ENCODE results near the gene TSACC. TPM values are rescaled to one million over a fixed set of nuclear protein-coding genes. Genes with fewer than 3 reads are reported as not detected.
"Not testable (repeated sequence)": the region's sequence is repeated elsewhere in the genome, so short reads cannot be mapped to it uniquely, and the experiment has no call there.

The TSACC gene
- total and polyA plus RNA-seq, 8 donors = 0.98 TPM; not detected in 7

GRCh38 chr1:156320560-156320959 lies 17.8 kb upstream of the TSACC start:
- Histone ChIP-seq H3K36me3 (peaks cover 91 to 100% (median 100%) of the 10 kb centered on the region in 4 donors), H3K4me3 (no peak overlapping the region), H3K27ac (no peak overlapping the region), H3K4me1 (no peaks in the 10 kb centered on the region), H3K9me3 (no peaks in the 10 kb centered on the region), H3K27me3 (no peaks in the 10 kb centered on the region)
- TF ChIP-seq CTCF (IDR thresholded peaks at IDR 0.05) (no peak), POLR2AphosphoS5 (IDR thresholded peaks at IDR 0.05) (no peak), POLR2A (IDR thresholded peaks at IDR 0.05) (no peak), EP300 (IDR thresholded peaks at IDR 0.05) (no peak)
- 81 to 91% (median 86%) methylated on average over 3 of the region's 3 CpGs for WGBS, 5 donors
- intact Hi-C loops (cut with DNase I; ENCODE audit: low total_unique reads) = no loop called here
- no peak for DNase-seq

GRCh38 chr1:156323179-156323578 lies 15.1 kb upstream of the TSACC start:
- H3K4me1 ChIP-seq; H3K4me3 ChIP-seq; DNase-seq; H3K27ac ChIP-seq; intact Hi-C loops (cut with DNase I; ENCODE audit: low total_unique reads); H3K9me3 ChIP-seq; H3K27me3 ChIP-seq: not testable (repeated sequence)
- H3K36me3 ChIP-seq = peaks cover 65 to 95% (median 94%) of the 10 kb centered on the region in 4 donors
- 94 to 98% (median 95%) methylated on average over 9 of the region's 9 CpGs for WGBS, 5 donors

GRCh38 chr1:156336242-156336641 lies 2.1 kb upstream of the TSACC start:
- Histone ChIP-seq H3K27me3 (no peaks in the 10 kb centered on the region), H3K4me1 (peaks cover 18 to 28% (median 21%) of the 10 kb centered on the region in 4 donors), H3K4me3 (peak overlapping the region in 3 of 4 donors; percentile 95 to 99 (median 97)), H3K36me3 (peaks cover 32 to 46% (median 43%) of the 10 kb centered on the region in 4 donors), H3K27ac (no peak overlapping the region), H3K9me3 (no peaks in the 10 kb centered on the region)
- WGBS, 5 donors = 63 to 76% (median 67%) methylated on average over 4 of the region's 4 CpGs
- intact Hi-C loops (cut with DNase I; ENCODE audit: low total_unique reads) = no loop called here
- DNase-seq = no peak
- TF ChIP-seq POLR2AphosphoS5 (IDR thresholded peaks at IDR 0.05) = no peak
- no peak for TF ChIP-seq EP300 (IDR thresholded peaks at IDR 0.05)
- no peak for TF ChIP-seq CTCF (IDR thresholded peaks at IDR 0.05)
- TF ChIP-seq POLR2A (IDR thresholded peaks at IDR 0.05) = no peak

GRCh38 chr1:156337052-156337887 lies 1.1 kb upstream of the TSACC start:
- TF ChIP-seq CTCF (IDR thresholded peaks at IDR 0.05) (no peak), POLR2AphosphoS5 (IDR thresholded peaks at IDR 0.05) (no peak), POLR2A (IDR thresholded peaks at IDR 0.05) (no peak), EP300 (IDR thresholded peaks at IDR 0.05) (no peak)
- intact Hi-C loops (cut with DNase I; ENCODE audit: low total_unique reads) = no loop called here
- H3K9me3 ChIP-seq = no peaks in the 10 kb centered on the region
- no peaks in the 10 kb centered on the region for H3K27me3 ChIP-seq
- peak overlapping the region; percentile 64 to 99 (median 96) for H3K4me3 ChIP-seq
- peak overlapping the region; percentile 50 to 92 (median 85) for H3K27ac ChIP-seq
- peaks cover 18 to 28% (median 21%) of the 10 kb centered on the region in 4 donors for H3K4me1 ChIP-seq
- H3K36me3 ChIP-seq = peaks cover 23 to 36% (median 33%) of the 10 kb centered on the region in 4 donors
- WGBS, 5 donors = 25 to 39% (median 28%) methylated on average over 34 of the region's 34 CpGs
- no peak for DNase-seq

GRCh38 chr1:156337888-156338179 lies 492 bp upstream of the TSACC start:
- 0 to 1% (median 0%) methylated on average over 14 of the region's 14 CpGs for WGBS, 5 donors
- no peaks in the 10 kb centered on the region for H3K27me3 ChIP-seq
- DNase-seq = no peak
- H3K9me3 ChIP-seq = no peaks in the 10 kb centered on the region
- peaks cover 18 to 28% (median 21%) of the 10 kb centered on the region in 4 donors for H3K4me1 ChIP-seq
- intact Hi-C loops (cut with DNase I; ENCODE audit: low total_unique reads) = no loop called here
- TF ChIP-seq EP300 (IDR thresholded peaks at IDR 0.05) (no peak), CTCF (IDR thresholded peaks at IDR 0.05) (no peak), POLR2A (IDR thresholded peaks at IDR 0.05) (no peak), POLR2AphosphoS5 (IDR thresholded peaks at IDR 0.05) (no peak)
- H3K36me3 ChIP-seq = peaks cover 18 to 30% (median 27%) of the 10 kb centered on the region in 4 donors
- peak overlapping the region; percentile 50 to 92 (median 85) for H3K27ac ChIP-seq
- peak overlapping the region; percentile 64 to 99 (median 96) for H3K4me3 ChIP-seq

Measured in stomach (tissue), 9 donors.